GM12872 (cell line): ENCODE data around the gene BTBD9.

Experiments used
- CTCF ChIP-seq: IDR thresholded peaks from 3 replicates; pipeline ENCODE4 v1.5.1; 2011; ENCODE audit warnings: low read depth, mild to moderate bottlenecking, low read length, moderate library complexity; ENCODE audit not compliant: insufficient read depth

Gene BTBD9

DNA sequence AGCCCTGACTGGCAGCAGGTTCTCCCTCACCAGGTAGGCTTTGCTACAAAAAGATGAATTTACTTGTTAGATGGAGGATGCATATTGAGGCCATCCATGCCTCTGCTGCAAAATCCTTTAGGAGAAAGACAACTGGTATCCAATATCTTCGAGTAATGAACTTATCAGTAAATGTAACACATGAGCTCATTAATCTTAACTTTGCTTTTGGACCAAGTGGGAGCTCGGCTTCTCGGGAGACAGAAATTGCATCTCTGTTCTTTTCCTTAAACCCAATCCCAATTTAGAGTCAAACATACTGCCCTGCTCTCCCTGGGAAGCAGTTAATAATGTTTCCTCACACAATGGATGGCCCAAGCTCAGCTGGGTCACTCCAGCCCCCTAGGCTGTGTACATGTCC, 489.7 kb downstream of the BTBD9 start:
- TF ChIP-seq CTCF, result no peak

GRCh38 chr6:38149531-38149930, 490.2 kb downstream of the BTBD9 start:
- no peak for TF ChIP-seq CTCF

GRCh38 chr6:38148606-38149005, 491.1 kb downstream of the BTBD9 start:
- no peak for TF ChIP-seq CTCF

GRCh38 chr6:38146734-38147027, 493.0 kb downstream of the BTBD9 start:
- no peak for TF ChIP-seq CTCF

DNA sequence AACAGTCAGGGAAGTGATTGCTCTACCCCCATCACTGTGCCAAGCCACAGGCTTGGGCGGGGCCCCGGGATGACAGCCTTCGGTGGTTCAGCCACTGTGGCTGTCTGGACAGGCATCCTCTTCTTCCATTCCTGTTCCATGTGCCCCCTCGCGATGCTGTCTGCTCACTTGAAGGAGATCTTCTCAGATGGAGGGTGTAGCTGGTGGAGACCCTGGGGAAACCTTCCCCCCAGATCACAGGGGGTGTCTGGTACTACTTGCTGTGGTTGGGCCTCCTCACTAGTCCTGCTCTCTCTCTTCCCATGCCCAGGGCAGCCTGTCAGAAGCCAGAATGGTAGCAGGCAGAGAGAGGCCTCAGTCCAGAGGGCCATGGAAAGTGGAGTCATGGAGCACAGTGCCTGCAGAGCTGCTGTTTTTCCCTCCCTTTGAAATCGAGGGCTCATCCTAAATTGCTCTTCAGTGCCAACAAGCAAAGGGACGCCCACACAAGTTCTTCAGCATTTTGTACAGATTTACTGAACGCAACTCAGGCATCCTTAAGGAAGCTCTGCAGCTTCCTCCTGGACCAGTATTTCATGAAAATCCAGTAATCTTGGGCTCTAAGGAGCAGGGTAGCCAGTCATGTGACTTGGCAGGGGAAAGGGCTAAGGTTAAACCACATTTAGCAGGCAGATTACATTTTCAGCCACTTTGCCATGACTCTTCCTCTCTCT, 493.6 kb downstream of the BTBD9 start:
- TF ChIP-seq CTCF, result no peak

DNA sequence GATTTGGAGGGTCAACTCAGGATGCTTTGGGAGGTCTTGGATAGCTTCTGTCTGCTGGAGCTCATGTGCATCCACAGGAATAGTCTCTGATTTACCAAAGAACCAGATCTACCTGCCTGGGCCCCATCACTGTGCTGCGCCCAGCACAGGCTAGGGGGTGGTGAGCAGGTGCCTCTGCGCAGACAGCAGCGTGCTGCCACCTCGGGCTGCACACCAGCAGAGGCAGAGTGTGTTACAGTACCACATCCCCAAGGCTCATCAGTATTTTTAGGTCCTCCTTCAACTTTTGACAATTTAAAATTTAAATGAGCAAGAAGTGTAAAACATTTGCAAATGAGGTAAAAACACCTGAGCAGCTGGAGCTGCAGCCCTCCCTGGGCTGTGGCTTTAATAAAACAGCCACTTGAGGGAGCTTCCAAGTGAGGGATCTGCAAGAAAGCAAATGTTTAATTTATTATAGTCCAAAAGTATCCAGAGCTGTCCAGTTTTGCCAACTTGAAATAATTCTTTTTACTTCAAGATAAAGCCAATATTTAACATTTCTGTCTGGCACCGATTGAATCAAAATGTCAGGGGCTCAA, 495.3 kb downstream of the BTBD9 start:
- TF ChIP-seq CTCF, result no peak

GRCh38 chr6:38143191-38144150, 496.3 kb downstream of the BTBD9 start:
- no peak for TF ChIP-seq CTCF
